BLaER1 (cell line): ENCODE data around the gene MRM1.

ENCODE experiments used
- H3K27ac ChIP-seq: shearing (Covaris generic); formaldehyde crosslinking; 2 replicates; pipeline ENCODE4 v1.8.1; 2022
- H3K27me3 ChIP-seq: shearing (Covaris generic); formaldehyde crosslinking; 2 replicates; pipeline ENCODE4 v1.8.1; 2022
- H3K36me3 ChIP-seq: shearing (Covaris generic); formaldehyde crosslinking; 2 replicates; pipeline ENCODE4 v1.8.1; 2022
- H3K4me1 ChIP-seq: shearing (Covaris generic); formaldehyde crosslinking; 2 replicates; pipeline ENCODE4 v1.8.1; 2022
- H3K4me2 ChIP-seq: shearing (Covaris generic); formaldehyde crosslinking; 2 replicates; pipeline ENCODE4 v1.8.1; 2022
- H3K4me3 ChIP-seq: shearing (Covaris generic); formaldehyde crosslinking; 2 replicates; pipeline ENCODE4 v1.8.1; 2022
- H3K9ac ChIP-seq: shearing (Covaris generic); formaldehyde crosslinking; 2 replicates; pipeline ENCODE4 v1.8.1; 2022
- H3K9me3 ChIP-seq: shearing (Covaris generic); formaldehyde crosslinking; 2 replicates; pipeline ENCODE4 v1.8.1; 2022
- H4K20me1 ChIP-seq: shearing (Covaris generic); formaldehyde crosslinking; 2 replicates; pipeline ENCODE4 v1.8.1; 2022
- Cebpa-rat ChIP-seq: shearing (Covaris generic); IDR thresholded peaks from 2 replicates; pipeline ENCODE4 v1.8.1; 2022

MRM1 gene

DNA sequence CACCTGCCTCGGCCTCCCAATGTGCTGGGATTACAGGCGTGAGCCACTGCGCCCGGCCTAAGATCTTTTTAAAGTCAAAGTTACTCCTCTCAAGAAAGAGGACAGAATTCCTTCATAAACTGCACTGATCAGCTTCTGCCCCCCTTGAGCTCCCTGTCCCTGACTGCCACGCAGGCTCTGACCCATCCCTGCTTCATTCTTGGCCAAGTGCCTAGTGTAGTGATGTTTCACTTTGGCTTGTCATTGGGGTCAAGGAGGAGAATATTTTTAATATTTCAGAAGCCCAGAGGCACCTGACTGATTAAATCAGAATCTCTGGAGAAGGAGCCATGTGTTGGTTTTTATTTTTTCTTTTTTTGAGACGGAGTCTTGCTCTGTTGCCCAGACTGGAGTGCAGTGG is 9.1 kb downstream of the MRM1 start:
- TF ChIP-seq Cebpa-rat: no peak
- H3K27ac ChIP-seq: no peak overlapping the region

DNA sequence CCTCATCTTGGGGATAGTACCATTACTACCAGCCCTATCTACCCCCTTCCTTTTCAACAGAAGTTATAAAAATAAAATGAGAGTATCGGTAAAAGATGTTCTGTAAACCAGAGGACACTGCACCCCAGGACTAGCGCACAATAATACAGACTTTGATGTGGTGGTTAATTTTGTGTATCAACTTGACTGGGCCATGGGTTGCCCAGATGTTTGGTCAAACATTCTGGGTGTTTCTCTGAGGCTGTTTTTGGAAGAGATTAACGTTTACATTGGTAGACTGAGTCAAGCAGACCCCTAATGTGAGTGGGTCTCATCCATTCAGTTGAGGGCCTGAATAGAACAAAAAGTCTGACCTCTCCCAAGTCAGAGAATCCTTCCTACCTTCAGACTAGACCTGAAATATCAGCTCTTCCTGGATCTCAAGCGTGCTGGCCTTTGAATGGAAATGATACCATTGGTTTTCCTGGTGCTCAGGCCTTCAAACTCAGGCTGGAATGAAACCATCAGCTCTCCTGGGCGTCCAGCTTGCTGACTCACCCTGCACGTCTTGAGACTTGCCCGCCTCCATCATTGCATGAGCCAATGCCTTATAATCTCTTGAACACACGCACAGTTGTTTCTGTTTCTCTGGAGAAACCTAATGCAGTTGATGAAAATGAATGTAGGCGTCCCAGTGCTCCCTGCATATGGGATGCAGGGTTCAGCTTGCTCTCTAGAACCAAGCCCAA is 10.1 kb downstream of the MRM1 start:
- Histone ChIP-seq H3K4me3 (no peak overlapping the region), H3K27ac (no peak overlapping the region), H3K4me2 (no peak overlapping the region), H3K4me1 (peaks cover 18% of the 10 kb centered on the region), H3K9me3 (no peaks in the 10 kb centered on the region), H3K27me3 (no peaks in the 10 kb centered on the region), H4K20me1 (peaks cover 74% of the 10 kb centered on the region), H3K9ac (no peak overlapping the region), H3K36me3 (peaks cover 32% of the 10 kb centered on the region)
- no peak for TF ChIP-seq Cebpa-rat

More for the DNA sequence above, 9.1 kb downstream of the MRM1 start:
- Histone ChIP-seq H3K9ac (no peak overlapping the region), H3K27me3 (no peaks in the 10 kb centered on the region), H3K4me2 (no peak overlapping the region), H3K4me1 (peaks cover 21% of the 10 kb centered on the region), H3K36me3 (peaks cover 40% of the 10 kb centered on the region), H4K20me1 (peaks cover 78% of the 10 kb centered on the region), H3K4me3 (no peak overlapping the region), H3K9me3 (no peaks in the 10 kb centered on the region)

DNA sequence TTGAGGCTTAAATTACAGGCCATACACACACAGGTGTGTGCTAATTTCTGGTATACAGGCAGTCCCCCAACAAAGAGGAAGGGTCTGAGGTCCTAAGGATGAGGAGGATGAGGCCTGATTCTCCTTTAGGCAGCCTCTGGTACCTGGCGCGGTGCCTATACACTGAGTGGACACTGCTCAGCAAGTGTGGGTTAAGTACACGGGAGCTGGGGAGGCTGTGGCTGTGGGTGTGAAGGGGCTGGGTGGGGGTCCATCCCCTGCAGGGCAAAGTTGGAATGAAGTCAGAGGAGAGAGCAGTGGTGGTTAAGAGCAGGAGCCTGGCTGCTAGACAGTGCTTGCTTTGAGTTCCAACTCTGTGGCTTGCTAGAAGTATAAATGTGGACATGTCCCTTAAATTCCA is 10.9 kb downstream of the MRM1 start:
- Histone ChIP-seq H3K9ac (no peak overlapping the region), H3K4me1 (peaks cover 17% of the 10 kb centered on the region), H3K36me3 (peaks cover 26% of the 10 kb centered on the region), H3K9me3 (no peaks in the 10 kb centered on the region), H3K27ac (no peak overlapping the region), H3K4me2 (no peak overlapping the region), H3K4me3 (no peak overlapping the region), H4K20me1 (peaks cover 66% of the 10 kb centered on the region), H3K27me3 (no peaks in the 10 kb centered on the region)
- TF ChIP-seq Cebpa-rat: no peak

GRCh38 chr17:36613155-36613554 is 11.8 kb downstream of the MRM1 start:
- H3K4me2 ChIP-seq: no peak overlapping the region

DNA sequence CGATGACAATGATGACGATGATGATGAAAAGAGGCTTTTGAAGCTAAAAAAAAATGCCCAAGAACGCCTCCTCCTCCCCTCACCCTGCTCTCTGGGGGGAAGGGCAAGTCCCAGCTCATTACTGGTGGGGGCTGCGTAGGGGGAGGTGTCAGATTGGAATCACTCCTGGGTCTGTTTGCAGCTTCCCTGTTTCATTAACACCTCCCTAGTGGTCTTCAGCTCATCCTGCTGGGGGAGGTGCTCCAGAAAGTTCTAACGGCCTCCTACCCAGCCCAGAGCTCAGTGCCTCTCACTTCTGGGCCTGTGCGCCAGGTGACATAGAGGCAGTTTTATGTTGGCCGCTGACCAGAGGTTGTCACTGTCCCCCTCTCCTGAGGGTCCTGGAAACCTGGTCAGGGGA is 12.7 kb downstream of the MRM1 start:
- no peaks in the 10 kb centered on the region for H3K27me3 ChIP-seq
- no peak overlapping the region for H3K27ac ChIP-seq
- no peak overlapping the region for H3K4me2 ChIP-seq
- peaks cover 48% of the 10 kb centered on the region for H4K20me1 ChIP-seq
- no peaks in the 10 kb centered on the region for H3K9me3 ChIP-seq
- no peak overlapping the region for H3K9ac ChIP-seq
- no peak for TF ChIP-seq Cebpa-rat
- H3K4me3 ChIP-seq: no peak overlapping the region
- H3K36me3 ChIP-seq: 0 out of 2 replicates have a peak, but pooled peaks cover 14% of the 10 kb centered on the region
- H3K4me1 ChIP-seq: peaks cover 10% of the 10 kb centered on the region

More at GRCh38 chr17:36613155-36613554, 11.8 kb downstream of the MRM1 start:
- Histone ChIP-seq H3K36me3 (peaks cover 18% of the 10 kb centered on the region; the same call in 1 of the 2 replicates), H3K4me3 (no peak overlapping the region), H3K4me1 (peaks cover 17% of the 10 kb centered on the region), H3K27me3 (no peaks in the 10 kb centered on the region), H3K9ac (no peak overlapping the region), H4K20me1 (peaks cover 57% of the 10 kb centered on the region), H3K27ac (no peak overlapping the region), H3K9me3 (no peaks in the 10 kb centered on the region)
- TF ChIP-seq Cebpa-rat: no peak

DNA sequence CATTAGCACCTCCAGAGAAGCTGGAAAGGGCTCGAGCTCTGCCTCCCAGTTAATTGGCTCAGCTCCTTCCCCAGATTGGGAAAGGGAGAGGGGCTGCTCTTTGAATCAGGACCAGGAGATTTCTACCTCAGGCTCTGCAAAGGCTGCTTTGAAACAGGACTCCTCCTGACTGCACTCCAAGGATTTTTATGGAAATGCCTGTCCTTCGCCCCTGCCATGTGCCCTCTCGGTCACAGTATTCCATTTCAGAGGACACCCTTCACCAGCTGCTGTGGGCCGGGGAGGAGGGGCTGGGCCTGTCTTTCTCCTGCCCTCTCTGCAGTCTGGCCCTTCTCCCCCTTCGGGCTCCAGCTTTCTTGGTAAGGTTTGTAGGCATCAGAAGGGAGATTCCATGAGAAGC is 13.6 kb downstream of the MRM1 start:
- Histone ChIP-seq H3K27me3 (no peaks in the 10 kb centered on the region), H3K4me3 (no peak overlapping the region), H3K9ac (no peak overlapping the region), H4K20me1 (peaks cover 40% of the 10 kb centered on the region), H3K9me3 (no peaks in the 10 kb centered on the region), H3K4me1 (peaks cover 8% of the 10 kb centered on the region; the same call in 1 of the 2 replicates), H3K27ac (no peak overlapping the region), H3K4me2 (no peak overlapping the region), H3K36me3 (0 out of 2 replicates have a peak, but pooled peaks cover 13% of the 10 kb centered on the region)
- no peak for TF ChIP-seq Cebpa-rat

- Histone ChIP-seq H3K4me2 (no peak overlapping the region), H3K36me3 (no peaks in the 10 kb centered on the region), H3K4me1 (peaks cover 8% of the 10 kb centered on the region; the same call in 1 of the 2 replicates), H4K20me1 (peaks cover 47% of the 10 kb centered on the region), H3K9ac (no peak overlapping the region), H3K27ac (no peak overlapping the region), H3K9me3 (no peaks in the 10 kb centered on the region), H3K27me3 (no peaks in the 10 kb centered on the region), H3K4me3 (no peak overlapping the region)
- TF ChIP-seq Cebpa-rat: no peak
Measured at GRCh38 chr17:36616061-36617029, 15.0 kb downstream of the MRM1 start.

DNA sequence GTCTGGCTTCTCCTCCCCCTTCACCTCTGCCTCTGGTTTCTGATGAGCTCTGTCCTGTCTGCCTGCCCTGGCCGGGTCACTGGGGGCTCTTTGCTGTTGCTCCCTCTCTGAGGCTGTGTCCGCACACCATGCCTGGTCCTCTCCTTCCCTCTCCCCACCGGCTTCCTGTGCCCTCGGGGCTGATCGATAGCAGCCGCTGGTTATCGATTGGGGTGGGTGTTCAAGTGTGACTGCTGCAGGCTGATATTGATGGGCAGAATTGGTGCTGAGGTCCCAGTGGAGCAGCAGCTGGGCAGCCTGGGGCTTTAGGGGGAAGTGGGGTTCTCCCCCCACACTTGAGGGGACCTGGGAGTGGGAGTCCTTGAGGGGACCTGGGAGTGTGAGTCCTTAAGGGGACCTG is 16.4 kb downstream of the MRM1 start:
- Histone ChIP-seq H4K20me1 (peaks cover 40% of the 10 kb centered on the region), H3K4me3 (no peak overlapping the region), H3K4me1 (peaks cover 8% of the 10 kb centered on the region; the same call in 1 of the 2 replicates), H3K9me3 (no peaks in the 10 kb centered on the region), H3K4me2 (no peak overlapping the region), H3K27me3 (no peaks in the 10 kb centered on the region), H3K9ac (no peak overlapping the region), H3K27ac (no peak overlapping the region), H3K36me3 (no peaks in the 10 kb centered on the region)
- no peak for TF ChIP-seq Cebpa-rat

DNA sequence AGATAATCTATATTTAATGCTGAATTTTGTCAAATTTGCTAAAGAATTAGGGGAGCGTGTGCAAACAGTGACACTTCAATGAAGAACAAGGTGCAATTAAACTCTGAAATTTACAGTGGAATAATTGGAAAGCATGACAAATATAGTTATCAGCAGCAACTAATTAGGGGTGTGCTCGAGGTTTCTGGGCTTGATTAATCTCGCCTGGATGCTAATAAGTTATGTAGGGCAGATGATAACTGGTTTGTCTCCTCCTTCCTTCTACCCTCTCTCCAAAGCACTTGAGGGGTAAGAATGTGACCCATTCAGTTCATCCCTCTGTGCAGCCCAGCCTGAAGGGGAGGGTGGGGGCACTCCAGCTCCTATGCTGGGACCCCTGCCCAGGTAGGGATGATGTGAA is 21.9 kb downstream of the MRM1 start:
- no peak overlapping the region for H3K4me3 ChIP-seq
- H3K4me1 ChIP-seq: no peaks in the 10 kb centered on the region
- H3K4me2 ChIP-seq: no peak overlapping the region
- peaks cover 30% of the 10 kb centered on the region for H4K20me1 ChIP-seq
- H3K27me3 ChIP-seq: no peaks in the 10 kb centered on the region
- TF ChIP-seq Cebpa-rat: no peak
- H3K9me3 ChIP-seq: no peaks in the 10 kb centered on the region
- H3K36me3 ChIP-seq: no peaks in the 10 kb centered on the region
- no peak overlapping the region for H3K27ac ChIP-seq
- H3K9ac ChIP-seq: no peak overlapping the region

DNA sequence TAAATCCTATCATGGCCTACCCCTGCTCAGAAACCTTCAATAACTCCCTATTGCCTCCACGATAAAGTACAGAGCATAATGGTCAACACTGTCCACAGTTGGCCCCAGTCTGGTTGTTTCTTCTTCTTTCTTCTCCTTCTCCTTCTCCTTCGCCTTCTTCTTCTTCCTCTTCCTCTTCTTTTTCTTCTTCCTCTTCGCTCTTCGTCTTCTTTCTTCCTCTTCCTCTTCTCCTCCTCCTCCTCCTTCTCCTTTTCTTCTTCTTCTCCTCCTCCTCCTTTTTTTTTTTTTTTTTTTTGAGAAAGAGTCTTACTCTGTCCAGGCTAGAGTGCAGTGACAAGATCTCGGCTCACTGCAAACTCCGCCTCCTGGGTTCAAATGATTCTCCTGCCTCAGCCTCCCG is 23.8 kb downstream of the MRM1 start:
- Histone ChIP-seq H3K27ac (no peak overlapping the region), H3K36me3 (no peaks in the 10 kb centered on the region), H4K20me1 (peaks cover 30% of the 10 kb centered on the region), H3K27me3 (no peaks in the 10 kb centered on the region), H3K9ac (no peak overlapping the region), H3K4me2 (no peak overlapping the region), H3K9me3 (no peaks in the 10 kb centered on the region), H3K4me1 (no peaks in the 10 kb centered on the region), H3K4me3 (no peak overlapping the region)
- TF ChIP-seq Cebpa-rat: no peak
